Measurements from ENCODE around the gene SPOCK3.
"Not testable (repeated sequence)": the region's sequence is repeated elsewhere in the genome, so short reads cannot be mapped to it uniquely, and the experiment has no call there.

The SPOCK3 gene

DNA sequence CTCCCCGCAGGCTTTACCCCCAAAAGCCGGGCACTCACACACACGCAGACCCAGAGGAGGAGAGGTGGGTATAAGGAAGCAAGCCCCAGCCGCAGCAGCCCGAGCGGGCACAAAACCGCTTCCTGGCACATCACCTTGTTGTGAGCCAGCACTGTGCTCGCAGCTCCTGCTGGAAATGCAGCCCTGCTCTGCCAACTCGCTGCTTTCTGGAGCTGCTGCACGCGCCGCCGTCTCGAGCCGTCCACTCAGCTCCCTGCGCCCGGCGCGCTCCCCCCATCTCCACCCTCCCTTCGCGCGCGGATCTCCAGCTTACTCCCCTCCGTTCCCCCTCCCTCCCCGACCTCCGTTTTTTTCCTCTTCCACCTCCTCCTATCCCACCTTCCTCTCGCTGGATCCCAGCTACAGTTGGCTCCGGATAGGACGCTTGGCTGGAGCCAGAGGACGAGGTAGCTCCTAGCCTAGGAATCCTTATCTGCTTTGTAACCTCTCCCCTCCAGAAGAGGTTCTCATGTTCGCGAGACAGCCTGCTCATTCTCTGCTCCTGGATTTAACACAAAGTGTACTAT lies at the start of gene SPOCK3:
SPOCK3 (minus strand) TSS at position 179 of the 566 bp plus-strand sequence.
- no CpG with 5 or more reads among the region's 32 CpGs for WGBS (ENCODE audit: insufficient coverage, insufficient read length)
- no peaks in the 10 kb centered on the region; the same call in 1 of the 2 replicates for H3K4me1 ChIP-seq (ENCODE audit: control insufficient read depth, insufficient read depth, low read length)
- peak within 1 kb of the TSS; percentile 43 for H3K4me3 ChIP-seq (ENCODE audit: low read length)
- no peak for DNase-seq (ENCODE audit: low read depth, low spot score)
- H3K27me3 ChIP-seq (ENCODE audit: control insufficient read depth, insufficient read depth, low read length) = peaks cover 8% of the 10 kb centered on the region; the same call in 1 of the 2 replicates
- H3K9me3 ChIP-seq (ENCODE audit: control insufficient read depth, insufficient read depth, low read length) = no peaks in the 10 kb centered on the region
- H3K27ac ChIP-seq (ENCODE audit: low read length) = no peak within 1 kb of the TSS
- H3K36me3 ChIP-seq (ENCODE audit: control insufficient read depth, insufficient read depth, low read length) = no peaks in the 10 kb centered on the region

- Histone ChIP-seq H3K27me3 (ENCODE audit: control insufficient read depth, insufficient read depth, low read length) (no peaks in the 10 kb centered on the region), H3K4me1 (ENCODE audit: control insufficient read depth, insufficient read depth, low read length) (no peaks in the 10 kb centered on the region), H3K27ac (ENCODE audit: low read length) (no peak overlapping the region), H3K9me3 (ENCODE audit: control insufficient read depth, insufficient read depth, low read length) (no peaks in the 10 kb centered on the region), H3K36me3 (ENCODE audit: control insufficient read depth, insufficient read depth, low read length) (no peaks in the 10 kb centered on the region), H3K4me3 (ENCODE audit: low read length) (no peak overlapping the region)
- WGBS (ENCODE audit: insufficient coverage, insufficient read length) = no CpG with 5 or more reads among the region's 1 CpG
- no peak for DNase-seq (ENCODE audit: low read depth, low spot score)
Measured at GRCh38 chr4:167282171-167282864, 48.0 kb upstream of the SPOCK3 start.

DNA sequence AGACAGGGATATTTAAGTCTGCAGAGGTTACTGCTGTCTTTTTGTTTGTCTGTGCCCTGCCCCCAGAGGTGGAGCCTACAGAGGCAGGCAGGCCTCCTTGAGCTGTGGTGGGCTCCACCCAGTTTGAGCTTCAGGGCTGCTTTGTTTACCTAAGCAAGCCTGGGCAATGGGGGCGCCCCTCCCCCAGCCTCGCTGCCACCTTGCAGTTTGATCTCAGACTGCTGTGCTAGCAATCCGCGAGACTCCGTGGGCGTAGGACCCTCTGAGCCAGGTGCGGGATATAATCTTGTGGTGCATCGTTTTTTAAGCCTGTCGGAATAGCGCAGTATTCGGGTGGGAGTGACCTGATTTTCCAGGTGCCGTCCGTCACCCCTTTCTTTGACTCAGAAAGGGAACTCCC lies 47.3 kb upstream of the SPOCK3 start:
- not testable (repeated sequence) for H3K9me3 ChIP-seq (ENCODE audit: control insufficient read depth, insufficient read depth, low read length); H3K27me3 ChIP-seq (ENCODE audit: control insufficient read depth, insufficient read depth, low read length); H3K4me1 ChIP-seq (ENCODE audit: control insufficient read depth, insufficient read depth, low read length); H3K4me3 ChIP-seq (ENCODE audit: low read length); H3K36me3 ChIP-seq (ENCODE audit: control insufficient read depth, insufficient read depth, low read length); DNase-seq (ENCODE audit: low read depth, low spot score); H3K27ac ChIP-seq (ENCODE audit: low read length)
- no CpG with 5 or more reads among the region's 13 CpGs for WGBS (ENCODE audit: insufficient coverage, insufficient read length)

DNA sequence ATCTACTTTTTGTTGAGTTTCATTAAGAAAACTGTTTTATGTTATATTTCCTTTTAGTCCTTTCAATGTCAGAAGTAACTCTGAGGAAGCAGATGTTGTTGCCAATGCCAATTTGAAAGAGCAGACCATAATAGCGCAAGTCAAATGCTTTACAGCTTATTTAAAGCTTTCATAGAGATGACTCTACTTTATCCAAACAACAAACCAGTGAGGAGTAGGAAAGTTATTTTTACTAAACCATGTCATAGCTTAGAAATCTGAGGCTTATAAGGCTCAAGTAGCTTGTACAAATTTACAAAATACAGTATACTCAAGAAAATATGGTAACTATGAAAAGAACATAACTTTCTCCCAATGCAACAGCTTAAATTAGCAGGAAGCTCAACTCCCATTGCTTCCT lies 40.1 kb upstream of the SPOCK3 start:
- DNase-seq (ENCODE audit: low read depth, low spot score) = no peak
- Histone ChIP-seq H3K9me3 (ENCODE audit: control insufficient read depth, insufficient read depth, low read length) (no peaks in the 10 kb centered on the region), H3K27ac (ENCODE audit: low read length) (no peak overlapping the region), H3K27me3 (ENCODE audit: control insufficient read depth, insufficient read depth, low read length) (no peaks in the 10 kb centered on the region), H3K36me3 (ENCODE audit: control insufficient read depth, insufficient read depth, low read length) (no peaks in the 10 kb centered on the region), H3K4me1 (ENCODE audit: control insufficient read depth, insufficient read depth, low read length) (no peaks in the 10 kb centered on the region), H3K4me3 (ENCODE audit: low read length) (no peak overlapping the region)
- no CpG with 5 or more reads among the region's 1 CpG for WGBS (ENCODE audit: insufficient coverage, insufficient read length)

DNA sequence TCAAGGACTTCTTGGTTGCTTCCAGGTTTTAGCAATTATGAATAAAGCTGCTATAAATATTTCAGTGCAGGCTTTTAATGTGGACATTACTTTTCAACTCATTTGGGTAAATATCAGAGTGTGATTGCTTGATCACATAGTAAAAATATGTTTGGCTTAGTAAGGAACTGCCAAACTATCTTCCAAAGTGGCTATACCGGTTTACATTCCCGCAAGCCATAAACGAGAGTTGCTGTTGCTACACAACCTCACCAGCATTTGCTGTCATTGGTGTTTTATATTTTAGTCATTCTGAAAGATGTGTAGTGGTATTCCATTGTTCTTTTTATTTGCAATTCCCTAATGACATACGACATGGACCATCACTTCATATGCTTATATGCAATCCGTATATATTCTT lies 30.9 kb upstream of the SPOCK3 start:
- WGBS (ENCODE audit: insufficient coverage, insufficient read length) = no CpG with 5 or more reads among the region's 5 CpGs
- no peak for DNase-seq (ENCODE audit: low read depth, low spot score)

DNA sequence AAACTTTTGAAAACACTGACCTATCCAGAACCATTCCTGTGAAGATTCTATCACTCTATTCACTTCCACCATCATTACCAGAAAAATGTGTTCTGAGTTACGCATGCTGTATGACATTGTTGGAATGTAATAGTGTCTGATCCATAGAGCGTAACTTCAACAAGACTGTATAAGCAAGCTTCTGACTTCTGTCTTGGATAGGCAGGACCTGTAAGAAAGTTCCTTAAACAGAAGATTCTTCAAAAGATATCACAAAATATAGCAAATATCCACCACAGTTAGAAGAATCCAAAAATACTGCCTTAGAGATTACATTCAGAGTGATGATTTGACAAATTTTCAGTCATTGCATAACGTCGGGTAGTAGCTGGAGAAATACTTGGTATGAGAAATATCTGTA lies 14.0 kb upstream of the SPOCK3 start:
- Histone ChIP-seq H3K9me3 (ENCODE audit: control insufficient read depth, insufficient read depth, low read length) (no peaks in the 10 kb centered on the region), H3K36me3 (ENCODE audit: control insufficient read depth, insufficient read depth, low read length) (no peaks in the 10 kb centered on the region), H3K4me1 (ENCODE audit: control insufficient read depth, insufficient read depth, low read length) (no peaks in the 10 kb centered on the region), H3K4me3 (ENCODE audit: low read length) (no peak overlapping the region), H3K27ac (ENCODE audit: low read length) (no peak overlapping the region), H3K27me3 (ENCODE audit: control insufficient read depth, insufficient read depth, low read length) (no peaks in the 10 kb centered on the region)
- no CpG with 5 or more reads among the region's 4 CpGs for WGBS (ENCODE audit: insufficient coverage, insufficient read length)
- no peak for DNase-seq (ENCODE audit: low read depth, low spot score)

More for the DNA sequence above, 30.9 kb upstream of the SPOCK3 start:
- no peak overlapping the region for H3K4me3 ChIP-seq (ENCODE audit: low read length)
- no peaks in the 10 kb centered on the region for H3K36me3 ChIP-seq (ENCODE audit: control insufficient read depth, insufficient read depth, low read length)
- H3K9me3 ChIP-seq (ENCODE audit: control insufficient read depth, insufficient read depth, low read length) = no peaks in the 10 kb centered on the region
- H3K27ac ChIP-seq (ENCODE audit: low read length) = no peak overlapping the region
- H3K27me3 ChIP-seq (ENCODE audit: control insufficient read depth, insufficient read depth, low read length) = no peaks in the 10 kb centered on the region
- no peaks in the 10 kb centered on the region for H3K4me1 ChIP-seq (ENCODE audit: control insufficient read depth, insufficient read depth, low read length)

DNA sequence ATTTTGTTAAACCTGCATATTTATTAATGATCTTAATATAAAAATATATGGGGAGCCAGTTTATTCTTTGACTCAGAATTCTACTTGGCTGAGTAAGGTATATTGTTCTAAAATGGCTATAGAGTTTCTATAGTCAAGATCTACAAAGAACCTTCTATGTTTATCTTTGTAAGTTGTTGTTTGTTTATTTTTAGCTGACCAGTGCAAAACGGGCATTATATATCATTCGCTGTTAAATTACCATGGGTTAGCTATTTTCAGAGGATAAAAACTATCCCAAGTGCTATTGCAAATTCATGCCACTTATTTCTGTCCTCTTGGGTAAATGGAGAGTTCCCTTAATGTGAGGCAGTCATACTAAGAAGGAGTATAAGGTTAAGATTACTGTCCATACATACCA lies 5.3 kb upstream of the SPOCK3 start:
- DNase-seq (ENCODE audit: low read depth, low spot score) = no peak
- Histone ChIP-seq H3K4me1 (ENCODE audit: control insufficient read depth, insufficient read depth, low read length) (no peaks in the 10 kb centered on the region), H3K36me3 (ENCODE audit: control insufficient read depth, insufficient read depth, low read length) (no peaks in the 10 kb centered on the region), H3K9me3 (ENCODE audit: control insufficient read depth, insufficient read depth, low read length) (no peaks in the 10 kb centered on the region), H3K4me3 (ENCODE audit: low read length) (no peak overlapping the region), H3K27me3 (ENCODE audit: control insufficient read depth, insufficient read depth, low read length) (no peaks in the 10 kb centered on the region), H3K27ac (ENCODE audit: low read length) (no peak overlapping the region)
- WGBS (ENCODE audit: insufficient coverage, insufficient read length) = no CpG with 5 or more reads among the region's 2 CpGs

GRCh38 chr4:167238226-167238625 lies 3.9 kb upstream of the SPOCK3 start:
- DNase-seq (ENCODE audit: low read depth, low spot score) = no peak
- Histone ChIP-seq H3K9me3 (ENCODE audit: control insufficient read depth, insufficient read depth, low read length) (no peaks in the 10 kb centered on the region), H3K27ac (ENCODE audit: low read length) (no peak overlapping the region), H3K36me3 (ENCODE audit: control insufficient read depth, insufficient read depth, low read length) (no peaks in the 10 kb centered on the region), H3K4me3 (ENCODE audit: low read length) (no peak overlapping the region), H3K27me3 (ENCODE audit: control insufficient read depth, insufficient read depth, low read length) (peaks cover 5% of the 10 kb centered on the region; the same call in 1 of the 2 replicates), H3K4me1 (ENCODE audit: control insufficient read depth, insufficient read depth, low read length) (no peaks in the 10 kb centered on the region)
- WGBS (ENCODE audit: insufficient coverage, insufficient read length) = no CpG with 5 or more reads among the region's 1 CpG

- H3K27me3 ChIP-seq (ENCODE audit: control insufficient read depth, insufficient read depth, low read length) = peaks cover 8% of the 10 kb centered on the region; the same call in 1 of the 2 replicates
- no peak for DNase-seq (ENCODE audit: low read depth, low spot score)
- no peak overlapping the region for H3K27ac ChIP-seq (ENCODE audit: low read length)
- no peaks in the 10 kb centered on the region for H3K36me3 ChIP-seq (ENCODE audit: control insufficient read depth, insufficient read depth, low read length)
- peak overlapping the region; percentile 43; the same call in 1 of the 2 replicates for H3K4me3 ChIP-seq (ENCODE audit: low read length)
- WGBS (ENCODE audit: insufficient coverage, insufficient read length) = no CpG with 5 or more reads among the region's 40 CpGs
- H3K4me1 ChIP-seq (ENCODE audit: control insufficient read depth, insufficient read depth, low read length) = no peaks in the 10 kb centered on the region; the same call in 1 of the 2 replicates
- no peaks in the 10 kb centered on the region for H3K9me3 ChIP-seq (ENCODE audit: control insufficient read depth, insufficient read depth, low read length)
Measured at GRCh38 chr4:167233685-167234315, 494 bp downstream of the SPOCK3 start.

- Histone ChIP-seq H3K4me3 (ENCODE audit: low read length) (peak overlapping the region; percentile 43; the same call in 1 of the 2 replicates), H3K9me3 (ENCODE audit: control insufficient read depth, insufficient read depth, low read length) (no peaks in the 10 kb centered on the region), H3K4me1 (ENCODE audit: control insufficient read depth, insufficient read depth, low read length) (no peaks in the 10 kb centered on the region; the same call in 1 of the 2 replicates), H3K36me3 (ENCODE audit: control insufficient read depth, insufficient read depth, low read length) (no peaks in the 10 kb centered on the region), H3K27me3 (ENCODE audit: control insufficient read depth, insufficient read depth, low read length) (peaks cover 8% of the 10 kb centered on the region; the same call in 1 of the 2 replicates), H3K27ac (ENCODE audit: low read length) (no peak overlapping the region)
- no peak for DNase-seq (ENCODE audit: low read depth, low spot score)
- WGBS (ENCODE audit: insufficient coverage, insufficient read length) = no CpG with 5 or more reads among the region's 25 CpGs
Measured at GRCh38 chr4:167232805-167233684, 1.2 kb downstream of the SPOCK3 start.

Data from iPS DF 6.9 (cell line).